Measurements from ENCODE around the gene ADAMTS17.

The ADAMTS17 gene

DNA sequence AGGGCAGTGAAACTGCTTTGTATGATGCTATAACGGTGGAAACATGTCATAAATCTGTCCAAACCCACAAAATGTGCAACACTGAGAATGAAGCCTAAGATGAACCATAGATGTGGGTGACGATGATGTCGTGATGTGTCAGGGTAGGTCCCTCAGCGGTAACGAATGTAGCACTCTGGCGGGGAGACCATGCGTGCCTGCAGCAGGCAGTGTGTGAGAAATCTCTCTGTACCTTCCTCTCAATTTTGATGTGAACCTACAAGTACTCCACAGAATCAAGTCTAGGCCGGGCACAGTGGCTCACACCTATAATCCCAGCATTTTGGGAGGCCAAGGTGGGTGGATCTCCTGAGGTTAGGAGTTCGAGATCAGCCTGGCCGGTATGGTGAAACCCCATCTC lies 340.4 kb downstream of the ADAMTS17 start:
- no peak for TF ChIP-seq CTCF (IDR thresholded peaks at IDR 0.05; ENCODE audit: low read depth, low read length, missing control alignments)
- no peak for DNase-seq (ENCODE audit: low read depth)
- no peak overlapping the region for H3K4me3 ChIP-seq (ENCODE audit: low read depth, low read length)

DNA sequence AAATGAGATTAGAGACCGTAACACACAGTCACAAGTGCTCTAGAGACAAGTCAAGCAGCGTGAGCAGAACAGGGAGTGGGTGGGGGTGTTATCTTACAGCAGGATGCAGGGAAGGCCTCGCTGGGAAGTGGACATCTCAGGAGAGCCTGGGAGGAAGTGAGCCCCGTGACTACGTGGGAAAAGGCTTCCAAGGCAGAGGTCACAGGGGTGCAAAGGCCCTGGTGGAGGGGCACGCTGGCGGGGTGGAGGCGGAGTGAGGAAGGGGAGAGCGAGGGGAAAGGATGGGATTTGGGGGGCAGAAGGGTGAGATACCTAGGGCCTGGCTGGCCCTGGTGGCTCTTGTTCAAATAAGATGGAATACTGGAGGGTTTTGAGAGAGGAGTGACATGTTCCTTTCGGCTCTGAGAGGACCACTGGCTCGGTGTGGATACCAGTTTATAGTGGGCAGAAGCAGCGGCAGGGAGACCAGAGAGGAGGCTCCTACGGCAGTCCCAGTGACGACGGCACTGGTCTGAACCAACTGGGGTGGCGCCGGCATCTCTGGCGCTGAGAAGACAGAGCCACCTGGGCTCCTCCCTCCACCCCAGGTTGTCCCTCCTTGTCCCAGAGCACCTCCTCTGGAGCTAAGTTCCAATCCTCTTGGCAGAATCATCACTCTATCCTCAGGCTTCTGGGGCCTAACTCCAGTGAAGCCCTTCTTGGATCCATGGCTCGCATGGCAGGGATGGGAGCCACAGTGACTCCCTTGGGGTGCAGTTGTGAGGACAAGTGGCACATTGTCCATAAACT lies 342.3 kb downstream of the ADAMTS17 start:
- no peak for TF ChIP-seq CTCF (IDR thresholded peaks at IDR 0.05; ENCODE audit: low read depth, low read length, missing control alignments)
- no peak overlapping the region for H3K4me3 ChIP-seq (ENCODE audit: low read depth, low read length)
- no peak for DNase-seq (ENCODE audit: low read depth)

DNA sequence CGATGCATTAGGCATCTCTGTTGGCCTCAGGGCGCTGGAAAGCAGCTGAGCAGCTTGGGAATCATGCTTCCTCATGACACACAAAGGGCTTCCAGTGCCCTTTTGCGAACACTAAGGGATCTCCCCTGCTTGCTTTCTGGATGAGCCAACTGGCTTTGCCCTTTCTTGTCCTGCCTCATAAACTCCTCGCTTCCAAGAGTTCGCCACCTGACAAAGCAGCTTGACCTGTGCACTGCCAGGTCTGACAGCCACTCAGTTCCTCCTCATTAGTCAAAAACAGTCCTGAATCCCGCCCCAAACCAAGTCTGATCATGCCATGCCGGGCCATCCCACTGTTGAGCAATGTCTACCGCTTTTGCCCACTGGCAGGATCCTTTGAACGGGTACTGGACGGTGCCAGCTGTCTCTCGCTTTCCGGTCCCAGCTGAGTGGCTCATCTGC lies 343.1 kb downstream of the ADAMTS17 start:
- no peak overlapping the region for H3K4me3 ChIP-seq (ENCODE audit: low read depth, low read length)
- TF ChIP-seq CTCF (IDR thresholded peaks at IDR 0.05; ENCODE audit: low read depth, low read length, missing control alignments): no peak
- no peak for DNase-seq (ENCODE audit: low read depth)

GRCh38 chr15:99997112-99997651 lies 344.6 kb downstream of the ADAMTS17 start:
- no peak for TF ChIP-seq CTCF (IDR thresholded peaks at IDR 0.05; ENCODE audit: low read depth, low read length, missing control alignments)
- DNase-seq (ENCODE audit: low read depth): no peak

GRCh38 chr15:99996660-99997059 lies 345.1 kb downstream of the ADAMTS17 start:
- TF ChIP-seq CTCF (IDR thresholded peaks at IDR 0.05; ENCODE audit: low read depth, low read length, missing control alignments): no peak
- H3K4me3 ChIP-seq (ENCODE audit: low read depth, low read length): no peak overlapping the region
- DNase-seq (ENCODE audit: low read depth): no peak

More at GRCh38 chr15:99997112-99997651, 344.6 kb downstream of the ADAMTS17 start:
- H3K4me3 ChIP-seq (ENCODE audit: low read depth, low read length): no peak overlapping the region

GRCh38 chr15:99995543-99995942 lies 346.2 kb downstream of the ADAMTS17 start:
- DNase-seq (ENCODE audit: low read depth): no peak

More at GRCh38 chr15:99995543-99995942, 346.2 kb downstream of the ADAMTS17 start:
- H3K4me3 ChIP-seq (ENCODE audit: low read depth, low read length): no peak overlapping the region
- TF ChIP-seq CTCF (IDR thresholded peaks at IDR 0.05; ENCODE audit: low read depth, low read length, missing control alignments): no peak

Data from GM12864 (cell line).